A673 (cell line): Measurements from ENCODE around the gene TSPOAP1. TPM values are rescaled to one million over a fixed set of nuclear protein-coding genes. Genes with fewer than 3 reads are reported as not detected.

Experiments
- Bru-seq: library from RNA; stranded (reverse); fragments of 400-500 nt; gene quantifications from one replicate; lab custom pipeline; 2021; lab: Mats Ljungman, UMichigan
- BruChase-seq, 2 experiments: library from RNA; stranded (reverse); fragments of 400-500 nt; gene quantifications; one replicate each; lab custom pipeline; 2021; lab: Mats Ljungman, UMichigan
- BruUV-seq: library from RNA; stranded (reverse); fragments of 400-500 nt; replicated peaks from 2 replicates; lab custom pipeline; 2021; lab: Mats Ljungman, UMichigan
- CTCF ChIA-PET: fragments of 300-600 bp; sonication (Branson Sonifier 250); formaldehyde crosslinking; loops from one replicate; lab custom pipeline; 2022; ENCODE audit warnings: antibody characterized with exemption; lab: Charles Lee
- POLR2A ChIA-PET: fragments of 300-600 bp; sonication (Branson Sonifier 250); formaldehyde crosslinking; loops from one replicate; lab custom pipeline; 2022; ENCODE audit warnings: antibody characterized with exemption; ENCODE audit not compliant: low non-redundant PET; lab: Charles Lee
- DNase-seq: peaks from one replicate; pipeline ENCODE4 v3.0.0-alpha.2; 2015; ENCODE audit warnings: low spot score
- H3K27ac ChIP-seq: fragments of 200-600 bp; sonication (generic); 2 replicates; pipeline ENCODE4 v1.5.1; 2016; ENCODE audit warnings: mixed run types, low read depth, mild to moderate bottlenecking, mixed read lengths, antibody characterized with exemption, low read length; ENCODE audit not compliant: poor library complexity, severe bottlenecking
- H3K27me3 ChIP-seq: fragments of 200-600 bp; sonication (generic); replicated peaks from 2 replicates; pipeline ENCODE4 v1.6.1; 2017; ENCODE audit warnings: mixed run types, low read depth, mild to moderate bottlenecking, mixed read lengths, antibody characterized with exemption, low read length; ENCODE audit not compliant: insufficient read depth, poor library complexity
- H3K36me3 ChIP-seq: fragments of 200-600 bp; sonication (generic); 2 replicates; pipeline ENCODE4 v1.6.1; 2016; ENCODE audit warnings: mixed run types, mild to moderate bottlenecking, mixed read lengths, antibody characterized with exemption, low read length; ENCODE audit not compliant: insufficient read depth, poor library complexity, severe bottlenecking
- H3K4me1 ChIP-seq: fragments of 200-600 bp; sonication (generic); 2 replicates; pipeline ENCODE4 v1.6.1; 2017; ENCODE audit warnings: mixed run types, mild to moderate bottlenecking, mixed read lengths, antibody characterized with exemption, low read length; ENCODE audit not compliant: insufficient read depth, poor library complexity, severe bottlenecking
- H3K4me3 ChIP-seq: fragments of 200-600 bp; sonication (generic); 2 replicates; pipeline ENCODE4 v1.5.1; 2016; ENCODE audit warnings: low read depth, mixed run types, mild to moderate bottlenecking, mixed read lengths, low read length; ENCODE audit not compliant: poor library complexity, severe bottlenecking
- H3K9me3 ChIP-seq: fragments of 200-600 bp; sonication (generic); 2 replicates; pipeline ENCODE4 v1.6.1; 2016; ENCODE audit warnings: mixed run types, low read depth, mild to moderate bottlenecking, mixed read lengths, antibody characterized with exemption, low read length; ENCODE audit not compliant: poor library complexity, severe bottlenecking
- EZH2 ChIP-seq: fragments of 200-600 bp; sonication (generic); IDR thresholded peaks from 2 replicates; pipeline ENCODE4 v1.6.1; 2017; ENCODE audit warnings: borderline replicate concordance, low read depth, mild to moderate bottlenecking, mixed read lengths, antibody characterized with exemption, low read length; ENCODE audit not compliant: poor library complexity, severe bottlenecking
- intact Hi-C: fragments of 100-400 bp; cut with micrococcal nuclease; formaldehyde crosslinking; loops from one replicate; pipeline ENCODE4 v1.10.0; 2022; ENCODE audit not compliant: unreplicated experiment
- long read RNA-seq: library from polyadenylated mRNA; stranded (forward); transcript quantifications from one replicate; pipeline ENCODE4 v2.0.0, GENCODE V29; 2022
- total RNA-seq: library from RNA; stranded (reverse); gene quantifications from 2 replicates; pipeline ENCODE4 v1.2.3, GENCODE V29; 2021
- TF ChIP-seq, protein P1 (sequence below): fragments of 300-800, 200-600 bp; sonication (generic); conservative IDR thresholded peaks from 2 replicates; pipeline ENCODE4 v1.5.1; 2017; ENCODE audit warnings: low read depth, mild to moderate bottlenecking, antibody characterized with exemption, low read length, moderate library complexity, mixed read lengths

The TSPOAP1 gene
- total RNA-seq (0.21 and 0.24 TPM in 2 replicates), Bru-seq, nascent RNA (percentile 16 among the genes with signal in this experiment), BruChase-seq, experiment 1, labeled RNA remaining after a 2-hour chase (percentile 14 among the genes with signal in this experiment), BruChase-seq, experiment 2, labeled RNA remaining after a 6-hour chase (percentile 20 among the genes with signal in this experiment)
- long read RNA-seq, full-length matches to known transcripts: 1 of 2 reads
- long read RNA-seq, partial matches to known transcripts: 1 of 2 reads
- long read RNA-seq, other reads (novel, unspliced or antisense): 0 of 2 reads

DNA sequence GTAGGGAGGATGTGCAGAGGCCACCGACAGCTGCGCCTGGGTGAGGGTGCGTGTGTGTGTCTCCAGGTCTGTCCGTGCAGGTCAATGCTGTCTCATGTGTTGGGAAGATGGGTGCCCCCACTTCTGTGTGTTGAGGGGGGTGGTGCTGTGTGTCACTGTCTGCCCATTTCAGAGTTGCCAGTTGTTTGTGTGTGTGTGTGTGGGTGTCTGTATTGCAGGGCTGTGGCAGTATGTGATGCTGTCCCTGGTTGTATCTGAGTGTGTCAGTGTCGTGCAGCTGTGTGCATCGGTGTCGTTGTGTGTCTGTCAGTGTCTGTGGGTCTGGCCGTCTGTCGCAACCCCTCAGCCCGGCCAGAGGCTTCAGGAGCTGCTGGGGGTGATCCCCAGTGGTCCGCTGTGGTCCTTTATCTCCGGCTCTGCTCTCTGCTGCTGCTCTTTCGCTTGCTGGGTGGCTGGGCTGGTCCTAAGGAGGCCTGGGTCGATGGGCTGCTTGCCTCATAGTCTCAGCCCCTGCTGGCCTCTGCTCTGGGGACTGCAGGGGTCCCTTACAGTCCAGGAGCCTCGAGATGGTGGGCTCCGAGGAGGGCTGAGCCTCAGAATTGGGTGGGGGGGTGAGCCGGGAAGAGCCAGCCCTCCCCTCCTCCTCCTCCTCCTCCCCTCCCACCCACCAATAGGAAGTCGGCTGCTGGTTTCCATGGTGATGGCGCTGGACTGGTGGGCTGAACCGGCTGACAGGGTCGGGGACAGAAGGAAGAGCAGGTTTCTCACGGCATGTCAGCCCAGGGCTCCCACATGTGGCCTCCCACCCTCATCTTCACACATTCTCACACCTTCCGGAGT lies at the start of gene TSPOAP1:
TSS of gene TSPOAP1 (minus strand) at position 601 of the 840 bp plus-strand sequence. CDS start 875 bp downstream, outside the sequence.
- Histone ChIP-seq H3K4me3 (no peak within 1 kb of the TSS), H3K36me3 (no peaks in the 10 kb centered on the region), H3K27ac (no peak within 1 kb of the TSS), H3K4me1 (peaks cover 15% of the 10 kb centered on the region), H3K27me3 (no peaks in the 10 kb centered on the region), H3K9me3 (no peaks in the 10 kb centered on the region)
- BruUV-seq: no TSS peak
- POLR2A ChIA-PET: no interaction called here
- DNase-seq: no peak
- TF ChIP-seq, protein P1, sequence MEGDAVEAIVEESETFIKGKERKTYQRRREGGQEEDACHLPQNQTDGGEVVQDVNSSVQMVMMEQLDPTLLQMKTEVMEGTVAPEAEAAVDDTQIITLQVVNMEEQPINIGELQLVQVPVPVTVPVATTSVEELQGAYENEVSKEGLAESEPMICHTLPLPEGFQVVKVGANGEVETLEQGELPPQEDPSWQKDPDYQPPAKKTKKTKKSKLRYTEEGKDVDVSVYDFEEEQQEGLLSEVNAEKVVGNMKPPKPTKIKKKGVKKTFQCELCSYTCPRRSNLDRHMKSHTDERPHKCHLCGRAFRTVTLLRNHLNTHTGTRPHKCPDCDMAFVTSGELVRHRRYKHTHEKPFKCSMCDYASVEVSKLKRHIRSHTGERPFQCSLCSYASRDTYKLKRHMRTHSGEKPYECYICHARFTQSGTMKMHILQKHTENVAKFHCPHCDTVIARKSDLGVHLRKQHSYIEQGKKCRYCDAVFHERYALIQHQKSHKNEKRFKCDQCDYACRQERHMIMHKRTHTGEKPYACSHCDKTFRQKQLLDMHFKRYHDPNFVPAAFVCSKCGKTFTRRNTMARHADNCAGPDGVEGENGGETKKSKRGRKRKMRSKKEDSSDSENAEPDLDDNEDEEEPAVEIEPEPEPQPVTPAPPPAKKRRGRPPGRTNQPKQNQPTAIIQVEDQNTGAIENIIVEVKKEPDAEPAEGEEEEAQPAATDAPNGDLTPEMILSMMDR: no peak
- TF ChIP-seq EZH2: no peak
- CTCF ChIA-PET: no interaction called here
- intact Hi-C loops: no loop called here

GRCh38 chr17:58377661-58378060 lies 49.1 kb upstream of the TSPOAP1 start:
- intact Hi-C loops: no loop called here

DNA sequence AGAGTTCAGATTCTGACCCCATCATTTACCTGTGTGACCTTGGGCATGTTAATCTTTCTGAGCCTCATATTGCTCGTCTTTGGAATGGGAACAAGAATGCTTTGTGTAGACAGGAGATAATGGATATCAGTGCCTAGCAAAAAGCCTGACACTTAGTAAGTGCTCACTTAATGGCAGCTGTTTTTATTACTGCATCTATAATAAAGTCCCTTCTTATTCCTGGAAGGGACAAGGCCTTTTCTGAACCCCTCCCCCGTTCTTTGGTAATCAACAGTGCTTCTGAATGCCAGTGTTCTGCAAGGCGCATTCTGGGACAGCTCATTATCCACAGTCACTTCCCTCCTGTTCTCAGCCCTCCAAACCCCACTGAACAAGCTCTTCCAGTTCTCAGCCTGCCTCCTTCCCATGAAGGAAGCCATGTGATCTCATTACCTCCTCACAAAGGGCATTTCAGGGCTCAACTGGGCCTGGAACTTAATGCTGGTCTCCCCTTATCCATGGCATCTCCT lies 48.6 kb upstream of the TSPOAP1 start:
- H3K4me1 ChIP-seq: no peaks in the 10 kb centered on the region
- H3K27ac ChIP-seq: no peak overlapping the region
- CTCF ChIA-PET: no interaction called here
- no peaks in the 10 kb centered on the region for H3K9me3 ChIP-seq
- BruUV-seq: no TSS peak
- H3K4me3 ChIP-seq: no peak overlapping the region
- no peaks in the 10 kb centered on the region for H3K36me3 ChIP-seq
- TF ChIP-seq, protein P1: no peak
- intact Hi-C loops: no loop called here
- DNase-seq: no peak
- H3K27me3 ChIP-seq: no peaks in the 10 kb centered on the region
- POLR2A ChIA-PET: no interaction called here

More at GRCh38 chr17:58377661-58378060, 49.1 kb upstream of the TSPOAP1 start:
- ChIA-PET CTCF (no interaction called here), POLR2A (interaction anchor here (0.6 kb wide), 1 partner anchor 972 kb away, joined by 3 read pairs; no protein-coding TSS in a partner anchor)
- BruUV-seq: no TSS peak
- no peaks in the 10 kb centered on the region for H3K36me3 ChIP-seq
- no peak overlapping the region for H3K4me3 ChIP-seq
- H3K4me1 ChIP-seq: no peaks in the 10 kb centered on the region
- H3K9me3 ChIP-seq: no peaks in the 10 kb centered on the region
- no peak for DNase-seq
- TF ChIP-seq, protein P1: no peak
- TF ChIP-seq EZH2: no peak
- peaks cover 3% of the 10 kb centered on the region for H3K27me3 ChIP-seq
- no peak overlapping the region for H3K27ac ChIP-seq
